ENCODE data around the gene PARD3B. TPM values are rescaled to one million over a fixed set of nuclear protein-coding genes. Genes with fewer than 3 reads are reported as not detected.

The PARD3B gene
- polyA plus RNA-seq, 3 donors: not detected

DNA sequence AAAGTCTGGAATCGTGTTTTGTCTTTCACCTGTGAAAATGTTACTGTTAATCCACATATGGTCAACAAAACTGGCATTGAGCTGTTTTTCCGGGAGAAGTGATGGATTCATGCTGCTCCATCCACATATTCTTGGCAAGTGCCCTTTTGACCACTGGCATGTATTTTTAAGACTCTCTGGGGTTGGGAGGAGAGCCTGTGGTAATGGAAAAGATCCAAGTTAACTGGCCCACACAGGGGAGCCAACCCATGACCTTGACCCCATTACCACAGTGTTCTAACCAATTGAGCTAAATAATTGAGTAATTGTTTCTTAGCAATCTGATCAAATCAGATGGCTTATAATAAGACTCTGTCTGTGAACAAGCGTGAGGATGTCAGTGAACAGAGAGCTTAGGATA is 840.8 kb downstream of the PARD3B start:
- Histone ChIP-seq H3K4me1 (ENCODE audit: control insufficient read depth in 1 of 2, insufficient read depth in 2 of 2, low read length in 2 of 2) (no peaks in the 10 kb centered on the region), H2AFZ (ENCODE audit: insufficient read depth, low read depth, low read length, poor library complexity, severe bottlenecking) (no peak overlapping the region), H3K79me2 (ENCODE audit: insufficient read depth, low read length) (no peaks in the 10 kb centered on the region), H3K27me3 (ENCODE audit: control insufficient read depth in 2 of 2, insufficient read depth in 2 of 2, low read length in 2 of 2) (no peaks in the 10 kb centered on the region), H3K9me3 (replicated peaks in 1 of 2; ENCODE audit: control insufficient read depth in 1 of 2, insufficient read depth in 1 of 2, low read length in 2 of 2) (no peaks in the 10 kb centered on the region), H3K9ac (ENCODE audit: insufficient read depth, low read length, poor library complexity, severe bottlenecking) (no peak overlapping the region), H3K27ac (ENCODE audit: low read depth in 1 of 2, low read length in 2 of 2) (no peak overlapping the region), H3K4me3 (replicated peaks in 1 of 3; ENCODE audit: low read depth in 2 of 3, low read length in 3 of 3) (no peak overlapping the region), H3K4me2 (replicated peaks; ENCODE audit: extremely low read depth, low read length, poor library complexity, severe bottlenecking) (no peak overlapping the region), H4K20me1 (ENCODE audit: insufficient read depth, low read length) (no peaks in the 10 kb centered on the region), H3K36me3 (replicated peaks in 1 of 2; ENCODE audit: control insufficient read depth in 1 of 2, insufficient read depth in 2 of 2, low read length in 2 of 2) (no peaks in the 10 kb centered on the region)
- H3K27me3 Mint-ChIP-seq (ENCODE audit: low read depth in 3 of 3): peaks cover 0 to 2% (median 0%) of the 10 kb centered on the region in 3 donors
- H3K4me3 Mint-ChIP-seq: no peak overlapping the region
- intact Hi-C loops (cut with micrococcal nuclease): no loop called here
- H3K36me3 Mint-ChIP-seq: no peaks in the 10 kb centered on the region
- H3K27ac Mint-ChIP-seq: no peak overlapping the region
- no peak for TF ChIP-seq CTCF (IDR thresholded peaks at IDR 0.05)
- 100% methylated on average over 1 of the region's 3 CpGs for WGBS (ENCODE audit: insufficient coverage)
- H3K9me3 Mint-ChIP-seq: peaks cover 0 to 5% (median 0%) of the 10 kb centered on the region in 7 donors
- DNase-seq: no peak
- H3K4me1 Mint-ChIP-seq: no peaks in the 10 kb centered on the region

GRCh38 chr2:205387350-205388055 is 842.2 kb downstream of the PARD3B start:
- Histone ChIP-seq H3K4me1 (ENCODE audit: control insufficient read depth in 1 of 2, insufficient read depth in 2 of 2, low read length in 2 of 2) (no peaks in the 10 kb centered on the region), H2AFZ (ENCODE audit: insufficient read depth, low read depth, low read length, poor library complexity, severe bottlenecking) (no peak overlapping the region), H3K4me3 (replicated peaks in 1 of 3; ENCODE audit: low read depth in 2 of 3, low read length in 3 of 3) (no peak overlapping the region), H3K27ac (ENCODE audit: low read depth in 1 of 2, low read length in 2 of 2) (no peak overlapping the region), H3K36me3 (replicated peaks in 1 of 2; ENCODE audit: control insufficient read depth in 1 of 2, insufficient read depth in 2 of 2, low read length in 2 of 2) (no peaks in the 10 kb centered on the region), H3K27me3 (ENCODE audit: control insufficient read depth in 2 of 2, insufficient read depth in 2 of 2, low read length in 2 of 2) (no peaks in the 10 kb centered on the region), H4K20me1 (ENCODE audit: insufficient read depth, low read length) (no peaks in the 10 kb centered on the region), H3K4me2 (replicated peaks; ENCODE audit: extremely low read depth, low read length, poor library complexity, severe bottlenecking) (no peak overlapping the region), H3K79me2 (ENCODE audit: insufficient read depth, low read length) (no peaks in the 10 kb centered on the region), H3K9ac (ENCODE audit: insufficient read depth, low read length, poor library complexity, severe bottlenecking) (no peak overlapping the region), H3K9me3 (replicated peaks in 1 of 2; ENCODE audit: control insufficient read depth in 1 of 2, insufficient read depth in 1 of 2, low read length in 2 of 2) (no peaks in the 10 kb centered on the region)
- whole genome bisulfite sequencing (ENCODE audit: insufficient coverage): 76% methylated on average over 2 of the region's 5 CpGs
- Mint-ChIP-seq H3K4me3 (no peak overlapping the region), H3K36me3 (no peaks in the 10 kb centered on the region), H3K4me1 (no peaks in the 10 kb centered on the region), H3K27me3 (ENCODE audit: low read depth in 3 of 3) (no peaks in the 10 kb centered on the region), H3K27ac (no peak overlapping the region), H3K9me3 (peaks cover 0 to 5% (median 0%) of the 10 kb centered on the region in 7 donors)
- DNase-seq: no peak
- intact Hi-C loops (cut with micrococcal nuclease): no loop called here
- no peak for TF ChIP-seq CTCF (IDR thresholded peaks at IDR 0.05)

Data from CD14-positive monocyte (primary cell).